ENCODE data around the gene JADE2.

- TF ChIP-seq CTCF (IDR thresholded peaks at IDR 0.05; ENCODE audit: low read depth, low read length, poor library complexity, severe bottlenecking) (no peak), EZH2phosphoT487 (IDR thresholded peaks at IDR 0.05; ENCODE audit: borderline replicate concordance, low read length) (no peak)
These were observed 56.8 kb downstream of the JADE2 start for GRCh38 chr5:134582281-134582680.

Measured in DOHH2 (cell line).